ENCODE data around the gene ZNF597.
"Not testable (repeated sequence)": the region's sequence is repeated elsewhere in the genome, so short reads cannot be mapped to it uniquely, and the experiment has no call there.

The ZNF597 gene

GRCh38 chr16:3475604-3476375 is 32.5 kb upstream of the ZNF597 start:
- DNase-seq, result no peak

DNA sequence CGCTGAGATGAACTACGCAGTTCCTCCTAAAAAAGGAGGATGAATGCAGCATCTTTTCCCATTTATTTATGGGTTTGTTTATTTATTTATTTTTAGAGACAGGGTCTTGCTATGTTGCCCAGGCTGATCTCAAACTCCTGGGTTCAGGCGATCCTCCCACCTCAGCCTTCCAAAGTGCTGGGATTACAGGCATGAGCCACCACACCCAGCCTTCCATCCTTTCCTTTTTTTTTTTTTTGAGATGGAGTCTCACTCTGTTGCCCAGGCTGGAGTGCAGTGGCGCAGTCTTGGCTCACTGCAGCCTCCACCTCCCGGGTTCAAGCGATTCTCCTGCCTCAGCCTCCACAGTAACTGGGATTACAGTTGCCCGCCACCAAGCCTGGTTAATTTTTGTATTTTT is 31.6 kb upstream of the ZNF597 start:
- not testable (repeated sequence) for DNase-seq

GRCh38 chr16:3474136-3474779 is 31.0 kb upstream of the ZNF597 start:
- no peak for DNase-seq

DNA sequence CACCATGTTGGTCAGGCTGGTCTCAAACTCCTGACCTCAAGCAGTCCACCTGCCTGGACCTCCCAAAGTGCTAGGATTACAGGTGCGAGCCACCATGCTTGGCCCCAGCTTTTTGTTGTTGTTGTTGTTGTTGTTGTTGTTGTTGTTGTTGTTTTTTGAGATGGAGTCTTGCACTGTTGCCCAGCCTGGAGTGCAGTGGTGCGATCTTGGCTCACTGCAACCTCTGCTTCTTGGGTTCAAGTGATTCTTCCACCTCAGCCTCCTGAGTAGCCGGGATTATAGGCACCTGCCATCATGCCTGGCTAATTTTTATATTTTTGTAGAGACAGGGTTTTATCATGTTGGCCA is 30.3 kb upstream of the ZNF597 start:
- not testable (repeated sequence) for DNase-seq

- DNase-seq, result no peak
These were observed 29.7 kb upstream of the ZNF597 start for GRCh38 chr16:3472878-3473595.

DNA sequence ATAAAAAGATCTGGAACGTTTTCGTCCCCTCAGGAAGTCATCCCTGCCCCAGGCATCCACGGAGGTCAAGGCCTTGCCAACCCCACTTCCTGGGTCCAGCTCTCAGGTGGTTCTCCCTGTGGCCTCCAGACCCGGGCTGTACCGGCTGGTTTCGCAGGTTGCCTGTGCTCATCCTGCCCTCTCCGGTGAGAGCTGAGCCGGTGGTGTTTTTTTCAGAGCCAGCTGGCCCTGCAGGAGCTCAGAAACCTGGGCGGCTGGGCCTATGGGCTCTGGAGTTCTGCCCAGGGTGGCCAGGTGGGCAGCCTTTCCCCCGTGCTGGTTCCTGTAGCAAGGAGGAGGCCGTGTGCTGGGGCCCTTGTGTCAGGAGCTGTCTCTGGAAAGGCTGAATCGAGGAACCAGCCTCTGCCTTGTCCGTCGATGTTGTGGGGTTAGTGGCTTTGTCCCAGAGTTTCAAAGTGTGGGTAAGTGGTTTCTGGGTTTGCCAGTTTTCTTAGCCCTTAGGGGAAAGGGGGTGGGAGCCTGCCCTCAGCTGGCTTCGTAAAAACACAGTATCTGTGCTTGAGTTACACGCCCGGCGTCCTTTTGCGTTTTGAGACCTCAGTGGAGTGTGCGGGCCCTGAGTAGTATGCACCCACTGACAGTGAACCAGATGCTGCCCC is 28.3 kb upstream of the ZNF597 start:
- DNase-seq, result no peak

DNA sequence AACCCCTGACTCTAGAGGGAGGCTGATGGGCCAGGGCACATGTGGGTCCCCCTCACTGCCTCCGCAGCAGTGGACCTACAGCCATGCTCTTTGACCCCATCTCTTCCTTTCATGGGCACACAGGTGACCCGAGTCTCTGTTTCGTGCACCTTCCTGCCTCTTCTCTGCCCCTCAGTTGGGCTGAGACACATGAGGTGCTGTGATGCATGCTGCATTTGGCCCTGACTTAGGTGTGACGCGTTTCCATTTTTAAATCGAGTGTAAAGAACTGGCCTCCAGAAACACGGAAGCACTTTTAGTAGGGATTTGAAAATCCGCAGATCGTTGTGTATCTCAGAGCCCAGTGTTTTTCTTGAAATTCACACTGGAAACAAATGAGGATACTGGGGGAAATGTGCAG is 27.4 kb upstream of the ZNF597 start:
- no peak for DNase-seq

- DNase-seq, result no peak
These were observed 26.4 kb upstream of the ZNF597 start for GRCh38 chr16:3469736-3470135.

DNA sequence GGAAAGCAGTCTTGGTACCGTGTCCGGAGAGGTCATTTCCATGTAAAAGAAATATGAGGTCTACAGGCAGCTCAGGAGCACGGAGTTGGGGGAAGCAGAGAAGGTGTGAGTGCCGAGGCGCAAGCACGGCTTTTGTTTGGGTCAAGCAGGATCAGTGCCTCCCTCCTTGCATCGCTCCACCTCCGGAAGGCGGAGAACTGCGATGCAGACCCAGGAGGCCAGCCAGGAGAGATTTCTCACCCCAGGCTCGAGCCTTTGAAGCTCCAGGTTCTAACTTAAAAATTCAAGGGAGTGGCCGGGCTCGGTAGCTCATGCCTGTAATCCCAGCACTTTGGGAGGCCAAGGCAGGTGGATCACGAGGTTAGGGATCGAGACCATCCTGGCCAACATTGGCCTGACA is 25.2 kb upstream of the ZNF597 start:
- no peak for DNase-seq

- no peak for DNase-seq
These were observed 24.6 kb upstream of the ZNF597 start for GRCh38 chr16:3467921-3468320.

DNA sequence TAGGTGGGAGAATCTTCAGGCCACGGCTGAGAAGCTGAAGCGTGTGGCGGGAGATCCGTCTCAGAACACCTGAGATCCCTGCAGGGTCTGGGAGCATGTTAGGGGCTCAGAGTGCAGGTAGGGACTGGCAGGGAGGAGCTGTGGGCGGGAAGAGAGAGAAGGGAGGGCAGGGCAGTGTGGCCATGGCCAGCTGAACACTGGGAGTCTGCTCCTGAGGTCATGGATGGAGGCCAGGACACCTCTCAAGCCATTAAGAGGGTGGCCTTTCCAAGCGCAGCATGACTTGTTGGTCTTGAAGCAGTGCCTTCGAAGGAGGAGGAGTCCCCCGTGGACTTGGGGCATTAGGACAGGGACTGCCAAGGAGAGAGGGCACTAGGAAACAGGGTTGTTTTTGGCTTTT is 23.9 kb upstream of the ZNF597 start:
- no peak for DNase-seq

GRCh38 chr16:3465911-3466584 is 22.7 kb upstream of the ZNF597 start:
- no peak for DNase-seq

DNA sequence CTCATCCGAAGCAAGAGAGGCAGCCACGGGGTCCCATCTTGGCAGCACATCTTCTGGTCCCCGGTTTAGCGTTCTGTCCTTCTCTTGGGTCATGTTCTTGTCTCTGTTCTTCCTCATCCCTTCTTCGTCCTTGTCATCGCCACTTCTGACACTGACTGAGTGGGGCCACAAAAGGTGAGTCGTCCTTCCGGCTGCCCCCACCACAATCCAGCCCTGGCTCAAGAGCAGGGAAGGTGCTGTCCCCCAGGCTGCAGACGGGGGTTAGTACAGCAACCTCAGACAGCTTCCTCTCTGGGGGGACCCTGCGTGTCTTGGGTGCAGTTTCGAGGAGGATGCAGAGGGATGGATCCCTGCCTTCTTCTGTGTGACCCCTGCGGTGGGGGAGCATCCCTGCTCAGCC is 22.0 kb upstream of the ZNF597 start:
- no peak for DNase-seq

DNA sequence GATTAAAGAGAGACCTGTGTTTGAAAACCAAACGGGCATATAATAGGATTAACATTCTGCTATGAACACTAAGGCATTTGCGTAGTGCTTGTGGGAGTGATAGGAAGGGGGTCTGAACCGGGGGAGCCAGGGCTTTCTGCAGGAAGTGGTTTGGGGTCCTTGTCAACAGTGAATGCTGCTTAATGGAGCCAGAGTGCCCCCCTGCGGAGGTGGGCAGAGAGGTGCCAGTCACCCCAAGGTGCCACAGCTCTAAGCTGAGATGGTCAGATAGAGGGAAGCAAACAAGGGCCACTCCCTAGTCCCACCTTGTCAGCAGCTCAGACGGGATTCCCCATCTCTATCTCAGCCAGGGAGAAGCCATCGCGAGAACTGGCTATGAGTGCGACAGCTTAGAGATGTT is 17.8 kb upstream of the ZNF597 start:
- DNase-seq, result no peak

- DNase-seq, result no peak
These were observed 17.3 kb upstream of the ZNF597 start for GRCh38 chr16:3460585-3460984.

DNA sequence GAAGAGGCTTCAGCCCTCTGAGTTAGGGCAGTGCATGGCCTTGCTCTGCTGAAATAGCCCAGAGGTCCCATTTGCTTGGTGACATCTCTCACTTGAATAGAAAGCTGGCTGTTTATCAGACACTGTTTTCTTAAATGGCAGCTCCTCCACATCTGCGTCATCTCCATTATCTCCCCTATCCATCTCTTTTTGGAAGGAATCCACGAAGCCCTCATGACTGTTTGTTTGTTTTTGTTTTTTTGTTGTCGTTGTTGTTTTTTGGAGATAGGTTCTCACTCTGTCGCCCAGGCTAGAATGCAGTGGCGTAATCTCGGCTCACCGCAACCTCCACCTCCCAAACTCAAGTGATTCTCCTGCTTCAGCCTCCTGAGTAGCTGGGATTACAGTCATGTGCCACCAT is 16.8 kb upstream of the ZNF597 start:
- no peak for DNase-seq

DNA sequence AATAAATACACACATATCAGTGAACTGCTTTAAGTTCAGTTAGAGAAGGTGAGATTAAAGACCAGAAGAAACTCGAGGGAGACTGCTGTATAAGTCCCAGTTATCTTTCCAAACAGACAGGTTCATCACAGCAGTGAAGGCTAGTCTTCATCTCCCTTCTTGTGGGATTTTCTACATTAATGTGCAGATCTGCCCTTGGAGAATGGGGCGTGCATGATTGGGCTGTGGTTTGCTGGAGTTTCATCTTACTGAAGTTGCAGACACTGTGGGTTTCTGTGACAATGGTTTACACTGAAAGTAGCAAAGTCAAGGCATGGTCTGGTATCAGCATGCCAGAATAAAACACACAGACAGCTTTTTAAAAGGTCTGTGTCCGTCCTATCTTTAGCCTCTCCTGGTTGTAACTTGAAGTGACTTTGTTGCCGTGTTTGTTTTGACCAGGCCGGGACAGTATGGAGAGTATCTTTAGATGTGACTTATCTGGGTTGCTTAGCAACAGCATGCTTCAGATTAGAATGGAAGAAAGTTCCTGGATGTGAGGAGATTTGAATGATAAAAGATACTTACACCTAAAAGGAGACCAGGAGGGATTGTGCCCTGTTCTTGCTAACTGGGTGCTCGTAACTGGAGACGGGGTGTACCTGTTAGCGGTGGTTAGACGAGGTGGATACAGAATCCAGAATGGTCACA is 16.2 kb upstream of the ZNF597 start:
- no peak for DNase-seq

- DNase-seq, result no peak
These were observed 15.6 kb upstream of the ZNF597 start for GRCh38 chr16:3458852-3459361.

- DNase-seq, result no peak
These were observed 15.1 kb upstream of the ZNF597 start for GRCh38 chr16:3458278-3458851.

DNA sequence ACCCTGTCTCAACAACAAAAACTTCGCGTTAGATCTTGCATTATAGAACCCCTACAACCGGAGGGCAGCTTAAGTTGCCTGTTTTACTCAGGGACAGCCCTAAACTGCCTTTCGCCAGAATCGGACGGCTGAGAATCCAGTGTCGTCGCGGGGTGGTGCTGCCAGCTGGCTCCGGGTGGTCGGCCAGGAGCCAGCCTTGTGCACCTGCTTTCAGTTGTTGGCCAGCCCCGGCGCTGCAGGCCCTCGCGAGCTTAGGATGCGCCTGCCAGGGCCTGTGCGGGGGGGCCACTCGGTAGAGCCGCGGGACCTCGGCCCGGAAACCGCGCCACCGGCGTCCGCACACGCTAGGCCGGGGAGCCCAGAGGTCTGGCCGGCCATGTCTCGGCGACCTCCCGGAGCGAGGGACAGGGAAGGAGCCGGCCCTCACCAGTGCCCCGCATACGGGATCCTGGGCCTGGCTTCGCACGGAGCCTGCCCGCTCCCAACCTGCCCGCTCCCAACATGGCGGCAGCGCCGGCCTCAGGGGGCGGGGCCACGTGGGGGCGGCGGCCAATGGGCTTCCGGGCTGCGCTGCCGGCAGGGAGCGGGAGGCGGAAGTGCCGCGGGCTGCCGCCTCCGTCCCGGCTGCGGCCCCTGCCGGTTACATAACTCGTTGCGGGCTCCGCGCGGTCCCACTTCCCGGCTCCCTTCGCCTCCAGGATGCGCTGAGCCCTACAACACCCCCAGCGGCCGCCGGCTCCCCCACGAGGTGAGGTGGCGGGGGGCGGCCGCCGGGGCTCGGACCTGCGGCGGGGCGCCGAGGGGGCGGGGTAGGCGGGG is 14.3 kb upstream of the ZNF597 start:
- peak; percentile 86 for DNase-seq

GRCh38 chr16:3454631-3455147 is 11.4 kb upstream of the ZNF597 start:
- no peak for DNase-seq

All from T-helper 9 cell (primary cell).